Stimulated activated CD8-positive, alpha-beta memory T cell treated with anti-CD3 and anti-CD28 coated beads, Interleukin-12 subunit alpha, Interleukin-12 subunit beta, amount 100 ng/mL, for 24 hours (primary cell): Measurements from ENCODE around the gene GUCD1.

Experiments used
- DNase-seq: peaks from one replicate; pipeline ENCODE4 v3.0.0-alpha.2; 2020; ENCODE audit errors: extremely low read depth

GUCD1 gene

DNA sequence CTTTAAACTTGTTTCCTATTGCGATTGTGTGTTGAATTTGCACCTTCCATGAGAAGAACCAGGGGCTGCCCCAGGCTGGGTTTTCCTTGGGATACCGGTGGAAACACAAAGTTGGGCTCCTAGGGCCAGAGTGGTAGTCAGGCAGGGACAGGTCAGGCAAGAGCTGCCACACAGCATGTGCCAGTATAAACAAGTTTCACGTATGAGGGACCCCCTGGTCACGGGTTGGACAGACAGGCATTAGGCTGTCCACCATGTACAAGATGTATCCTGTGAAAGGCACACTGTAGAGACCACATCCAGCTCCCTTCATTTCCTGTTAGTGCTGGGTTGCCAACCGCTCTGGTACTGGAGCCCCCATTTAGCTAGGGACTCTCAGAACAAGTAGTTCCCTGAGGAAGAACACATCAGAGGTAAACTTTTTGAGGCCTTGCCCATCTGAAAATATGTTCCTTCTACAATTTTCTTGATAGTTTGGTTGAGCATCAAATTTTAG is 51.0 kb downstream of the GUCD1 start:
- DNase-seq: no peak

- no peak for DNase-seq
Observed at GRCh38 chr22:24503137-24503842, 51.6 kb downstream of the GUCD1 start.

DNA sequence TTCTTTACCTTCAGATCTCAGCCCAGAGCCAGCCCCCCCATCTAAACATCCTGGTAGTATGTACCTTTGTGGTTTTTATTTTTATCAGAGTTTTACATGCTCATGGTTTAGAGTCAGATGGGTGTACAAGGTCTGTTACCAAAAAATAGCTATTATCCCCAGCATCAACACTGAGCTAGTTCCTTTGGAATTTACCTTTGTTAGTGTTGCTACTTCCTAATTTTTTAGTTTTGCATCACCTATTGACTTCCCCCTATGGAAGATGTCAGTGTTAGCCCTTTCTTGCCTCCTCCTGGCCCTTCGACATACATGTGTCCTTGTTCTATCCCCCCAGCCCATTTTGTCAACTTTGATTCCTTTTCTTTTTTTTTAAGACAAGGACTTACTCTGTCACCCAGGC is 52.4 kb downstream of the GUCD1 start:
- no peak for DNase-seq

GRCh38 chr22:24502034-24502433 is 52.9 kb downstream of the GUCD1 start:
- no peak for DNase-seq

GRCh38 chr22:24501301-24502005 is 53.5 kb downstream of the GUCD1 start:
- no peak for DNase-seq

- DNase-seq: no peak
Observed at GRCh38 chr22:24500277-24500820, 54.6 kb downstream of the GUCD1 start.

- DNase-seq: no peak
Observed at GRCh38 chr22:24499706-24500276, 55.1 kb downstream of the GUCD1 start.

DNA sequence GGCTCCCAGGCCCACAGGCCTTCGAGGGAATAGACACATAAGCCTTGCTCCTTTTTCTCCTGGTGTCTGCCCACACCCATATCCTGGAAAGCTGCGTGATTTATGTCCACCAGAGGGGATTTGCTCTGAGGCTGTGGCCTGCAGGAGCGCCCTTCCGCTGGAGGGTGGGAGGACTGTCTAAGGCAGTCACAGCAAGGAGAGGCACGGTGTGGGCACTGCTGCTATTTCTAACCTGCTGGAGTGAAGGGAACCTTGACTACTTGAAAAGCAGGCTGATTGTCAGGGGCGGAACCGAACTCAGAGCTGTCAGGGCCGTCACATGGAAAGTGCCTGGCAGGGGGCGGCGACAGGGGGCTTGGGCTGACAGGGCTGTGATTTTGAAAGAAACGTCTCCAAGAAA is 56.1 kb downstream of the GUCD1 start:
- DNase-seq: no peak

- no peak for DNase-seq
Observed at GRCh38 chr22:24497841-24498258, 57.1 kb downstream of the GUCD1 start.

GRCh38 chr22:24496661-24497060 is 58.3 kb downstream of the GUCD1 start:
- no peak for DNase-seq

DNA sequence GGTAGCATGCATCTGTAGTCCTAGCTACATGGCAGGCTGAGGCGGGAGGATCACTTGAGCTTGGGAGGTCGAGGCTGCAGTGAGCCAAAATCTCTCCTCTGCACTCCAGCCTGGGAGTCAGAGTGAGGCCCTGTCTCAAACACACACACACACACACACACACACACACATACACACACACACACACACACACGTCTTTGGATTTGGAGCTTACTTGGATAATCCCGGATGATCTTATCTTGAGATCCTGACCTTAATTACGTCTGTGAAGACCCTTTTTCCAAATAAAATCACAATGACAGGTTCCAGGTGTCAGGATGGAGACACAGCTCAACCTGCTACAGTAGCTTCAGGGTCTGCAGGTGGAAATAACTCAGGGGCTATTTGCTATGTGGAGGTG is 58.7 kb downstream of the GUCD1 start:
- no peak for DNase-seq

DNA sequence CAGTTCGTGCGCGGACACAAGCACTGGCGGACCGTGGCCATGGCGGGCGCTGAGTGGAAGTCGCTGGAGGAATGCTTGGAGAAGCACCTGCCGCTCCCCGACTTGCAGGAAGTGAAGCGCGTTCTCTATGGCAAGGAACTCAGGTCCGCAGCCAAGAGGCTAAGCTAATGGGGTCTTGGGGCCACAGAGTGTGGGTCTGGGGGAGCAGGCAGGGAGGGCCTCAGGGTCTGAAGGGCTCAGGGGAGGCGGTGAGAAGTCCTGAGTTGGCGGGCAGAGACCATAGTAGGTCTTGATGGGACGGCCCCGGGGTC is 59.6 kb downstream of the GUCD1 start:
- DNase-seq: no peak

DNA sequence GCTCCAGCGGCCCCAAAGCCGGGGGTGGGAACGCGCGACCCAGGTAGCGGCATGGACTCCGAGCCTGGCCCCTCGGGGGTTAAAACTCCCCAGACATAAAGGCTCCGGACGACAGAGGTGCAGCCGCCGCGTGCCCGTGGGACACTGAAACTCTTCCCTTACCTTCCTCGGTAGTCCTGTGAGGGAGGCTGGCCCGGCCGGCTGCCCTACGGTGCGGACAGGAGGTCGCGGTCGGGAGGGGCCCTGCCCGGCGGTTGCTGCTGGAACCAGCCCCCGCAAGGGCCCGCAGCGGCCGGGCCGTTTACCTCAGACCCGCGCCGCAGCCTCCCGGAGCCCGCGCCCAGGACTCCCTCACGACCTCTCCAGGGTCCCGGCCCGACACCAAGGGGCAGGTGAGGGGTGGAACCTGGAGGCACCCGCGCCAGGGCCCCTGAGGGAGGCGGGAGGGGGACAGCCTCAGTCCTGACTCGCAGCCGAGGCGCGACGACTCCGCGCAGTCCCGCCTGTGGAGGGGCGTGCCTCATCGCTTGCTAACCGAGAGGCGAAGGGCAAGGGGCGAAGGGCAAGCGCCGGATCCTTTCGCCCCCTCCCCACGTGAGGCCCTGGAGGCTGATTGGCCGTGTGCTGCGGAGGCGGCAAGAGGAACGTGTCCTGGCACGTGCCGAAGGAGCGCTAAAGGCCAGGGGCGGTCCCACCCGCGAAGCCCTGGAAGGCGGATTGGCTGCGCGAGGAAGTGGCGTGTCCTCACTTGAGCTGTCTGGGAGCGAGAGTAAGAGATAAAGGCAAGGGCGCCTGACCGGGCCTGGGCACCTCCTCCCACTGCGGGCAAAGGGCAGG is 60.2 kb downstream of the GUCD1 start, which contains the start of gene UPB1:
Gene UPB1, plus strand, starts transcription at position 805 of the 837 bp plus-strand sequence. CDS start 72 bp downstream, outside the sequence.
- DNase-seq: no peak

GRCh38 chr22:24494167-24494527 is 60.8 kb downstream of the GUCD1 start:
- DNase-seq: no peak

DNA sequence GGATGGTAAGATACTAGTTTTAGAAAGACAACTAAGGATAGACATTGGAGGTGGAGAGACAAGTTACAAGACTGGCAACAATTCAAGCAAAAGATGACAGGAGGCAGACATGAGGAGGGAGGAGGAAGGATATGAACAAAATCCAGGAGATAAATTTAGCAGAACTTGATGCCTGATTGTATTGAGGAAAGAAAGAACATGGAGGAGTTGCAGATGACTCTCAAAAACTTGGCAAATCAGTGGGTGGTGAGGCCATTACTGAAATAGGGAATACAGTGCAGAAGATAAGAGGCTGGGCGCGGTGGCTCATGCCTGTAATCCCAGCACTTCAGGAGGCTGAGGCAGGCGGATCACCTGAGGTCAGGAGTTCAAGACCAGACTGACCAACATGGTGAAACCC is 62.5 kb downstream of the GUCD1 start:
- DNase-seq: no peak
